Measurements from ENCODE around the gene DRC7.
"Not testable (repeated sequence)": the region's sequence is repeated elsewhere in the genome, so short reads cannot be mapped to it uniquely, and the experiment has no call there.

Gene DRC7

GRCh38 chr16:57743886-57744641 is 49.5 kb downstream of the DRC7 start:
- H3K27ac Mint-ChIP-seq: no peak overlapping the region
- H3K36me3 Mint-ChIP-seq: peaks cover 9 to 11% of the 10 kb centered on the region in 2 donors
- H3K9me3 Mint-ChIP-seq: no peaks in the 10 kb centered on the region
- H3K4me1 Mint-ChIP-seq: no peaks in the 10 kb centered on the region
- DNase-seq: no peak
- no peaks in the 10 kb centered on the region for H3K27me3 Mint-ChIP-seq
- no peak for ATAC-seq (replicated peaks)
- H3K4me3 Mint-ChIP-seq: no peak overlapping the region

DNA sequence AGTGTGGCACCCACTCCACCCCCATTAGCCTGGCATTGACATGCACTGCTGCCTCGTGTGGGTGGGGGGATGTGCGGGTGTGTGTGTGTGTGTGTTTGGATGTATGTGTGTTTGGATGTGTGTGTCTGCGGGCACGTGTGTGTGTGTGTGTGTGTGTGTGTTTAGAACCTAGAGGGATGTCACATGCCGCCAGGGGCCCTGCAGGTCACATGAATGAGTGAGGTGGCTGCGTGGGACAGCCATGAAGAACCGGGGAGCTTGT is 50.0 kb downstream of the DRC7 start:
- Mint-ChIP-seq H3K9me3 (no peaks in the 10 kb centered on the region), H3K4me1 (no peaks in the 10 kb centered on the region), H3K27ac (no peak overlapping the region), H3K36me3 (peaks cover 9 to 11% of the 10 kb centered on the region in 2 donors), H3K27me3 (no peaks in the 10 kb centered on the region), H3K4me3 (no peak overlapping the region)
- DNase-seq (no peak), ATAC-seq (replicated peaks) (no peak)

GRCh38 chr16:57745768-57746167 is 51.2 kb downstream of the DRC7 start:
- no peak for ATAC-seq (replicated peaks)
- Mint-ChIP-seq H3K27me3 (no peaks in the 10 kb centered on the region), H3K4me1 (no peaks in the 10 kb centered on the region), H3K9me3 (no peaks in the 10 kb centered on the region), H3K4me3 (no peak overlapping the region), H3K27ac (no peak overlapping the region), H3K36me3 (peaks cover 13 to 14% of the 10 kb centered on the region in 2 donors)
- no peak for DNase-seq

DNA sequence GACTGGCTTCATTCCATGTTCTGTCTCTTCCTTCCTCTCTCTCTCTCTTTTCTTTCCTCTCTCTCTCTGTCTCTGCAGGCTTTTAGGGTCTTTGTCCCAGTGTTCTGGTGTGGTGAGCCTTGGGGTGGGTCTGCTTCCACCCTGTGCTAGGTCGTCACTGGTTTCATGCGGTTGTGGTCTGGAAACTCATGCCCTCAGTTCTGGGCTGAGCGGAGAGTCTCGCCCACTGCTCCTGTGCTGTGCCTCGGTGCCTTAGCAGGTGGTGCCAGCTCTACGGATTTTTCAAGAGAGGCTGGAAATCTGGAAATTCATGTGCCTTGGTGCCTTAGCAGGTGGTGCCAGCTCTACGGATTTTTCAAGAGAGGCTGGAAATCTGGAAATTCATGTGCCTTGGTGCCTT is 51.7 kb downstream of the DRC7 start:
- H3K9me3 Mint-ChIP-seq; ATAC-seq (replicated peaks); H3K4me1 Mint-ChIP-seq; H3K4me3 Mint-ChIP-seq; H3K27ac Mint-ChIP-seq; DNase-seq; H3K27me3 Mint-ChIP-seq: not testable (repeated sequence)
- peaks cover 11 to 13% of the 10 kb centered on the region in 2 donors for H3K36me3 Mint-ChIP-seq

DNA sequence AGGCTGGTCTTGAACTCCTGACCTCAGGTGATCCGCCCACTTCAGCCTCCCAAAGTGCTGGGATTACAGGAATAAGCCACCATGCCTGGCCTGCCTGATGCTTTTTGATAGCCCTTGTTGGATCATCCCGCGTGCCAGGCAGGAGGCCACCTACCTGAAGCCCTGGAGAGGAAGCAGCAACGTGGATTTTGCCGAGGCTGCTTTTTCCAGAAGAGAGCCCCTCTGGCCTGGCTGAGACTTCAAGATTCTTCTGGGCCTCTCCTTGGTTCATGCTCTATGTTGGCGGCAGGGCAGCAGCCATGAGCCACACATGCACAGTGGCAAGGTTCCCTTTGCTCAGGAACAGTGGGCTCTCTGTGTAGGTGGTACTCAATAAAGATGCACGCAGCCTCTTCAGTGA is 52.5 kb downstream of the DRC7 start:
- Mint-ChIP-seq H3K36me3 (peaks cover 7 to 16% of the 10 kb centered on the region in 2 donors), H3K27me3 (no peaks in the 10 kb centered on the region), H3K27ac (no peak overlapping the region), H3K4me3 (no peak overlapping the region), H3K9me3 (no peaks in the 10 kb centered on the region), H3K4me1 (no peaks in the 10 kb centered on the region)
- DNase-seq (no peak), ATAC-seq (replicated peaks) (no peak)

DNA sequence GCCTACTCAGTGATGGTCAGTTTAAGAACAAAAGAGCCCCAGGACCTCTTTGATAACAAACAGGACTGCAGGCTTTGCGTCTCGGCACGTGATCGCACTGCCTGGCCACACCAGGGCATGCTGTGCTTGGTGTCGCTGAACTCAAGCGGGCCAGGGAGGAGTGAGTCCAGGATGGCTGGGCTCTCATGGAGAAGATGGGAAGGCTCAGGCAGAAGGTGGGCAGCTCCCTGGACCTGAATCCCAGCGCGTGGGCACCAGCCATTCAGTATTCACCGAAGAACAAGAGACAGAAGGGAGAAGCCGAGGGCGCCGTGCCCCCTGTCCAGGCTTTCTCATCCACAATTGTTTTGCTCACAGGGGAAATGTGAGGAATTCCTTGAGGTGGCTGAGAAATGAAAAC is 52.9 kb downstream of the DRC7 start:
- H3K4me1 Mint-ChIP-seq: no peaks in the 10 kb centered on the region
- ATAC-seq (replicated peaks) (no peak), DNase-seq (no peak)
- H3K27ac Mint-ChIP-seq: no peak overlapping the region
- no peaks in the 10 kb centered on the region for H3K9me3 Mint-ChIP-seq
- H3K36me3 Mint-ChIP-seq: peaks cover 7 to 19% of the 10 kb centered on the region in 2 donors
- H3K27me3 Mint-ChIP-seq: no peaks in the 10 kb centered on the region
- H3K4me3 Mint-ChIP-seq: no peak overlapping the region

DNA sequence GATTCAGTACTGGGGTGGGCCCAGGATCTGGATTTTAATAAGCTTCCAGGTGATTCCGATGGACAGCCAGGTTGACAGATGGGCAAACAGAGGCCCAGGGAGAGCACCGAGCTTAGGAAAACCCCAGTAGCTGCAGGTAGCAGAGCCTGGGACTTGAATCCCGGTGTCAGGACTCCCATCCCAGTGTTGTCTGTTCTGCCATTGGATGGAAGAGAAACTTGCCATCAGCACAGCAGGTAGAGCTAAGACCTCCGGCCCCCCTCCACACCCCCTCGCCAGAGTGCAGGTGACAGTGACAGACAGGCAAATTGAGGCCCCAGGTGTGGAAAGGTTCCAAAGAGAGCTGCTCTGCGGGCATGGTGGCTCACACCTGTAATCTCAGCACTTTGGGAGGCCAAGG is 53.4 kb downstream of the DRC7 start:
- H3K27me3 Mint-ChIP-seq: no peaks in the 10 kb centered on the region
- H3K36me3 Mint-ChIP-seq: peaks cover 6 to 19% of the 10 kb centered on the region in 2 donors
- H3K27ac Mint-ChIP-seq: no peak overlapping the region
- H3K4me3 Mint-ChIP-seq: no peak overlapping the region
- no peak for DNase-seq
- no peaks in the 10 kb centered on the region for H3K4me1 Mint-ChIP-seq
- H3K9me3 Mint-ChIP-seq: no peaks in the 10 kb centered on the region
- ATAC-seq (replicated peaks): no peak

DNA sequence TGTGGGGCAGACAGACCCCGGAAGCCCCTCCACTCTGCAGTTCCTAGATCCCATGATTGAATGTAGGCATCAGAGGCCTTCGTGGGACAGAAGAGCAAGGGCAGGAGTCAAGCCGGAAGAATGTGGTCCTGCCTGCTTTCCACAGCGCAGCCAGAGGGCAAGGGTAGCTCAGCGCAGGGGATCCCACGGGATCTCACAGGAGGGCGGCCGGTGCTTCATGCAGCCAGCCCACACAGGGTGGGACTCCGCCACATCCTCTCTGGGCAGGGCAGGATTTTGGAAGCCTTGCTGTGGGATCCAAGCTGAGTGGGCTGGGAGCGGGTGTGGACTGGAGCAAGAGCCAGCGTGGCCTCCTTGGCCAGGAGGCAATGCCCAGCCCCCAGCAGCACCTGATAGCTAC is 54.0 kb downstream of the DRC7 start:
- H3K9me3 Mint-ChIP-seq: no peaks in the 10 kb centered on the region
- ATAC-seq (replicated peaks) (no peak), DNase-seq (no peak)
- no peaks in the 10 kb centered on the region for H3K4me1 Mint-ChIP-seq
- H3K4me3 Mint-ChIP-seq: no peak overlapping the region
- no peaks in the 10 kb centered on the region for H3K27me3 Mint-ChIP-seq
- H3K36me3 Mint-ChIP-seq: peaks cover 9 to 22% of the 10 kb centered on the region in 2 donors
- no peak overlapping the region for H3K27ac Mint-ChIP-seq

GRCh38 chr16:57749101-57749692 is 54.6 kb downstream of the DRC7 start:
- Mint-ChIP-seq H3K27me3 (no peaks in the 10 kb centered on the region), H3K9me3 (no peaks in the 10 kb centered on the region), H3K36me3 (peaks cover 9 to 27% of the 10 kb centered on the region in 2 donors)

DNA sequence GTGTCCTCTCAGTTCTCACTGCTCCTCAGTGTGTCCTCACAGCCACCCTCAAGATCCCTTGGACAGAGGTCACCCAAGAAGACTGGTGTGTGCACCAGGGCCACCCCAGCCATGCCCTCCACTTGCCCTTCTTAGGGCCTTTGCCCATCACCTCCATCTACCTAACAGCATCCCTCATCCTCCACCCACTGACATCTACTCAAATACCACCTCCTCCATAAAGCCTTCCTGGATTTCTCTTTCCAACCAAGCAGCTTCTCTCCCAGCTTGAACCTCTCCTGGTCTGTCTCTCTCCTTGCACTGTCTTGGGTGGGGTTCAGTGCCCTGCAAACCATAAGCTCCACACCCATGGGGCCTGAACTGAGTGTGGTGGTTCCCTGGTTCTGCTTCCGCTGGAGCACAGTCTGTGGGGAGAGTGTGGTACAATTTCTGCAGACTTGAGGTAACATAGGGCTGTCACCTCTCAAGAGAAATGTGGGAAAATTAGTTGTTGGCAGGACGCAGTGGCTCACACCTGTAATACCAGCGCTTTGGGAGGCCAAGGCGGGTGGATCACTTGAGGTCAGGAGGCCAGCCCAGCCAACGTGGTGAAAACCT is 55.3 kb downstream of the DRC7 start:
- no peak overlapping the region for H3K4me3 Mint-ChIP-seq
- no peaks in the 10 kb centered on the region for H3K9me3 Mint-ChIP-seq
- no peak overlapping the region for H3K27ac Mint-ChIP-seq
- no peak for ATAC-seq (replicated peaks)
- H3K36me3 Mint-ChIP-seq: peaks cover 8 to 31% of the 10 kb centered on the region in 2 donors
- H3K27me3 Mint-ChIP-seq: no peaks in the 10 kb centered on the region
- no peak for DNase-seq
- no peaks in the 10 kb centered on the region for H3K4me1 Mint-ChIP-seq

More at GRCh38 chr16:57749101-57749692, 54.6 kb downstream of the DRC7 start:
- no peaks in the 10 kb centered on the region for H3K4me1 Mint-ChIP-seq
- no peak overlapping the region for H3K27ac Mint-ChIP-seq
- DNase-seq: no peak
- no peak overlapping the region for H3K4me3 Mint-ChIP-seq
- ATAC-seq (replicated peaks): no peak

GRCh38 chr16:57750796-57751538 is 56.4 kb downstream of the DRC7 start:
- Mint-ChIP-seq H3K27me3 (no peaks in the 10 kb centered on the region), H3K36me3 (peaks cover 12 to 37% of the 10 kb centered on the region in 2 donors), H3K9me3 (no peaks in the 10 kb centered on the region), H3K27ac (no peak overlapping the region), H3K4me3 (no peak overlapping the region), H3K4me1 (peaks cover 0 to under 1% of the 10 kb centered on the region in 2 donors)
- no peak for ATAC-seq (replicated peaks)
- no peak for DNase-seq

GRCh38 chr16:57751539-57752202 is 57.1 kb downstream of the DRC7 start:
- no peak overlapping the region for H3K27ac Mint-ChIP-seq
- no peaks in the 10 kb centered on the region for H3K27me3 Mint-ChIP-seq
- H3K4me3 Mint-ChIP-seq: no peak overlapping the region
- peaks cover 0 to 3% of the 10 kb centered on the region in 2 donors for H3K4me1 Mint-ChIP-seq
- H3K9me3 Mint-ChIP-seq: no peaks in the 10 kb centered on the region
- H3K36me3 Mint-ChIP-seq: peaks cover 17 to 42% of the 10 kb centered on the region in 2 donors
- ATAC-seq (replicated peaks) (no peak), DNase-seq (no peak)

GRCh38 chr16:57752203-57752580 is 57.6 kb downstream of the DRC7 start:
- H3K27ac Mint-ChIP-seq: no peak overlapping the region
- H3K4me3 Mint-ChIP-seq: no peak overlapping the region
- H3K27me3 Mint-ChIP-seq: no peaks in the 10 kb centered on the region
- ATAC-seq (replicated peaks) (no peak), DNase-seq (no peak)
- H3K36me3 Mint-ChIP-seq: peaks cover 17 to 41% of the 10 kb centered on the region in 2 donors
- peaks cover 0 to 3% of the 10 kb centered on the region in 2 donors for H3K4me1 Mint-ChIP-seq
- no peaks in the 10 kb centered on the region for H3K9me3 Mint-ChIP-seq
